Gastroesophageal sphincter (tissue), 4 donors: ENCODE results near the gene TANC1. TPM values are rescaled to one million over a fixed set of nuclear protein-coding genes. Genes with fewer than 3 reads are reported as not detected.

Source experiments
- ATAC-seq: fragments of 150-250 bp; one replicate; pipeline ENCODE4 v1.9.1; 2016; ENCODE audit warnings: mild to moderate bottlenecking, moderate library complexity
- H3K27ac ChIP-seq, 4 donors: fragments of 200-600 bp; sonication (generic) in 3 of 4; 1 replicate in 3 of 4; 2 replicates in 1 of 4; pipeline ENCODE4 v1.5.1; 2016 to 2019
- H3K27me3 ChIP-seq: fragments of 200-600 bp; sonication (generic); one replicate; pipeline ENCODE4 v1.5.1; 2019
- H3K36me3 ChIP-seq, 2 donors: fragments of 200-600 bp; sonication (generic); one replicate each; pipeline ENCODE4 v1.5.1; 2019; ENCODE audit warnings: control low read depth in 1 of 2
- H3K4me1 ChIP-seq, 3 donors: fragments of 200-600 bp; sonication (generic); 1 replicate in 2 of 3; 2 replicates in 1 of 3; pipeline ENCODE4 v1.5.1; 2016 to 2019; ENCODE audit warnings: control low read depth in 2 of 3
- H3K4me3 ChIP-seq, 2 donors: fragments of 200-600 bp; sonication (generic); one replicate each; pipeline ENCODE4 v1.5.1; 2019; ENCODE audit warnings: mild to moderate bottlenecking in 1 of 2, moderate library complexity in 1 of 2
- H3K9me3 ChIP-seq, 3 donors: fragments of 200-600 bp; sonication (generic); one replicate each; pipeline ENCODE4 v1.5.1; 2017 to 2019; ENCODE audit warnings: control low read depth in 2 of 3
- CTCF ChIP-seq, 4 experiments: fragments of 200-600 bp in 2 of 4; fragments of 450-650 bp in 2 of 4; sonication (generic) in 1 of 4; IDR thresholded peaks; one replicate each; pipeline ENCODE4 v1.5.1; 2017 to 2019; ENCODE audit warnings: antibody characterized with exemption in 4 of 4, mild to moderate bottlenecking in 2 of 4, moderate library complexity in 2 of 4
- EP300 ChIP-seq: sonication (generic); formaldehyde crosslinking; IDR thresholded peaks from one replicate; pipeline ENCODE4 v1.6.1; 2017; ENCODE audit warnings: antibody characterized with exemption, mild to moderate bottlenecking
- POLR2A ChIP-seq, 2 donors: fragments of 450-650 bp; IDR thresholded peaks; one replicate each; pipeline ENCODE4 v1.6.1; 2017; ENCODE audit warnings: antibody characterized with exemption in 2 of 2, mild to moderate bottlenecking in 2 of 2, moderate library complexity in 1 of 2
- POLR2AphosphoS5 ChIP-seq: sonication (generic); formaldehyde crosslinking; IDR thresholded peaks from one replicate; pipeline ENCODE4 v1.6.1; 2017; ENCODE audit warnings: antibody characterized with exemption
- WGBS, 2 donors: methylation state at CpG; one replicate each; pipeline ENCODE4 v1.1.5; 2018; ENCODE audit warnings: low coverage in 1 of 2; 5-methylcytosine and 5-hydroxymethylcytosine counted together
- total RNA-seq, 4 donors: library from RNA; depleted of rRNA; stranded (reverse); fragments of >200 nt; gene quantifications; one replicate each; pipeline ENCODE4 v1.1.0, GENCODE V29; 2016

TANC1 gene
- total RNA-seq, 4 donors from 2014 or later = 37.4 to 66.5 (median 46.0) TPM

GRCh38 chr2:158923641-158924040, 44.8 kb upstream of the TANC1 start:
- TF ChIP-seq POLR2A (IDR thresholded peaks at IDR 0.05) = no peak
- no peak for TF ChIP-seq POLR2AphosphoS5
- no peak for TF ChIP-seq EP300
- TF ChIP-seq CTCF (IDR thresholded peaks at IDR 0.05) = no peak
- no peaks in the 10 kb centered on the region for H3K27me3 ChIP-seq
- no peaks in the 10 kb centered on the region for H3K9me3 ChIP-seq
- no peaks in the 10 kb centered on the region for H3K4me1 ChIP-seq
- no peaks in the 10 kb centered on the region for H3K36me3 ChIP-seq
- no peak for ATAC-seq
- no peak overlapping the region for H3K4me3 ChIP-seq
- WGBS, 2 donors = 80 to 89% methylated on average over 1 of the region's 1 CpG
- no peak overlapping the region for H3K27ac ChIP-seq

GRCh38 chr2:158926478-158926948, 41.9 kb upstream of the TANC1 start:
- Histone ChIP-seq H3K27ac (no peak overlapping the region), H3K4me3 (no peak overlapping the region), H3K4me1 (no peaks in the 10 kb centered on the region), H3K9me3 (peaks cover 0 to 12% (median 0%) of the 10 kb centered on the region in 3 donors), H3K36me3 (no peaks in the 10 kb centered on the region), H3K27me3 (no peaks in the 10 kb centered on the region)
- WGBS, 2 donors = 73 to 100% methylated on average over 1 to 3 of the region's 8 CpGs
- no peak for ATAC-seq
- TF ChIP-seq POLR2AphosphoS5 (no peak), EP300 (no peak), CTCF (IDR thresholded peaks at IDR 0.05) (no peak), POLR2A (IDR thresholded peaks at IDR 0.05) (no peak)

GRCh38 chr2:158928515-158928914, 39.9 kb upstream of the TANC1 start:
- no peaks in the 10 kb centered on the region for H3K27me3 ChIP-seq
- WGBS, 2 donors = 90 to 93% methylated on average over 2 of the region's 2 CpGs

GRCh38 chr2:158928965-158929364, 39.5 kb upstream of the TANC1 start:
- Histone ChIP-seq H3K27ac (no peak overlapping the region), H3K9me3 (peaks cover 0 to 12% (median 0%) of the 10 kb centered on the region in 3 donors), H3K4me3 (no peak overlapping the region), H3K4me1 (no peaks in the 10 kb centered on the region), H3K27me3 (no peaks in the 10 kb centered on the region), H3K36me3 (no peaks in the 10 kb centered on the region)
- TF ChIP-seq POLR2AphosphoS5 = no peak
- TF ChIP-seq POLR2A (IDR thresholded peaks at IDR 0.05) = no peak
- TF ChIP-seq CTCF (IDR thresholded peaks at IDR 0.05) = no peak
- no peak for TF ChIP-seq EP300
- no peak for ATAC-seq

More at GRCh38 chr2:158928515-158928914, 39.9 kb upstream of the TANC1 start:
- Histone ChIP-seq H3K9me3 (peaks cover 0 to 12% (median 0%) of the 10 kb centered on the region in 3 donors), H3K27ac (no peak overlapping the region), H3K36me3 (no peaks in the 10 kb centered on the region), H3K4me1 (no peaks in the 10 kb centered on the region), H3K4me3 (no peak overlapping the region)
- TF ChIP-seq CTCF (IDR thresholded peaks at IDR 0.05) (no peak), POLR2A (IDR thresholded peaks at IDR 0.05) (no peak), POLR2AphosphoS5 (no peak), EP300 (no peak)
- no peak for ATAC-seq

GRCh38 chr2:158931572-158931971, 36.9 kb upstream of the TANC1 start:
- TF ChIP-seq POLR2A (IDR thresholded peaks at IDR 0.05) (no peak), POLR2AphosphoS5 (no peak), CTCF (IDR thresholded peaks at IDR 0.05) (no peak), EP300 (no peak)
- WGBS, 2 donors = 28 to 50% methylated on average over 1 to 2 of the region's 2 CpGs
- peaks cover 0 to 12% (median 0%) of the 10 kb centered on the region in 3 donors for H3K9me3 ChIP-seq

More at GRCh38 chr2:158931572-158931971, 36.9 kb upstream of the TANC1 start:
- no peaks in the 10 kb centered on the region for H3K36me3 ChIP-seq
- no peak overlapping the region for H3K27ac ChIP-seq
- no peak overlapping the region for H3K4me3 ChIP-seq
- H3K27me3 ChIP-seq = no peaks in the 10 kb centered on the region
- no peaks in the 10 kb centered on the region for H3K4me1 ChIP-seq
- ATAC-seq = no peak
